Transverse colon (tissue), 4 donors: ENCODE data around the gene BANP. TPM values are rescaled to one million over a fixed set of nuclear protein-coding genes. Genes with fewer than 3 reads are reported as not detected.

Source experiments
- DNase-seq: peaks from one replicate; pipeline ENCODE4 v3.0.0-alpha.2; 2019
- H3K27ac ChIP-seq, 4 donors: fragments of 200-600 bp; sonication (generic); 2 replicates each; pipeline ENCODE4 v1.5.1; 2016 to 2018; ENCODE audit warnings: inconsistent platforms in 4 of 4
- H3K27me3 ChIP-seq: fragments of 200-600 bp; sonication (generic); 2 replicates; pipeline ENCODE4 v1.5.1; 2017; ENCODE audit warnings: inconsistent platforms
- H3K36me3 ChIP-seq, 4 donors: fragments of 200-600 bp; sonication (generic); 2 replicates each; pipeline ENCODE4 v1.5.1; 2017 to 2019; ENCODE audit warnings: inconsistent platforms in 4 of 4
- H3K4me1 ChIP-seq, 4 donors: fragments of 200-600 bp; sonication (generic); 2 replicates each; pipeline ENCODE4 v1.5.1; 2017 to 2020; ENCODE audit warnings: inconsistent platforms in 4 of 4
- H3K4me3 ChIP-seq, 4 donors: fragments of 200-600 bp; sonication (generic); 1 replicate in 1 of 4; 2 replicates in 3 of 4; pipeline versions ENCODE4 v1.5.1 to v1.6.1; 2017 to 2019; ENCODE audit warnings: inconsistent platforms in 4 of 4
- H3K9me3 ChIP-seq, 2 donors: fragments of 200-600 bp; sonication (generic); 2 replicates each; pipeline ENCODE4 v1.5.1; 2017 to 2019; ENCODE audit warnings: inconsistent platforms in 2 of 2
- CTCF ChIP-seq, 5 experiments: fragments of 200-600 bp in 3 of 5; fragments of 450-650 bp in 2 of 5; sonication (generic) in 3 of 5; IDR thresholded peaks; 1 replicate in 2 of 5; 2 replicates in 3 of 5; pipeline ENCODE4 v1.5.1; 2016 to 2017; ENCODE audit warnings: antibody characterized with exemption in 5 of 5, inconsistent platforms in 3 of 5, mild to moderate bottlenecking in 2 of 5, moderate library complexity in 1 of 5
- EP300 ChIP-seq: sonication (generic); formaldehyde crosslinking; IDR thresholded peaks from one replicate; pipeline ENCODE4 v1.6.1; 2017; ENCODE audit warnings: antibody characterized with exemption, low read depth
- POLR2A ChIP-seq: fragments of 450-650 bp; IDR thresholded peaks from one replicate; pipeline ENCODE4 v1.6.1; 2016; ENCODE audit warnings: antibody characterized with exemption, mild to moderate bottlenecking, moderate library complexity
- POLR2AphosphoS5 ChIP-seq, 3 donors: sonication (generic); formaldehyde crosslinking; IDR thresholded peaks; one replicate each; pipeline ENCODE4 v1.6.1; 2016; ENCODE audit warnings: antibody characterized with exemption in 3 of 3
- WGBS, 2 donors: methylation state at CpG; one replicate each; pipeline ENCODE4 v1.1.5; 2018; ENCODE audit warnings: low coverage in 1 of 2; 5-methylcytosine and 5-hydroxymethylcytosine counted together
- in situ Hi-C, 4 donors: fragments of 200-750 bp; cut with MboI; loops; one replicate each; pipeline versions ENCODE4 v1.15.0 to v1.15.1; 2017; ENCODE audit warnings: low sequenced_read_pairs in 3 of 4, low pct_ligation_motif_present in 1 of 4, low pct_unique_long_range_greater_than_20kb in 1 of 4
- intact Hi-C: fragments of 100-400 bp; cut with DNase I; formaldehyde crosslinking; loops from one replicate; pipeline ENCODE4 v1.15.1; 2023; ENCODE audit warnings: low total_unique reads
- total RNA-seq, 4 donors: library from RNA; depleted of rRNA; stranded (reverse); fragments of >200 nt; gene quantifications; one replicate each; pipeline ENCODE4 v1.1.0, GENCODE V29; 2016

BANP gene
- total RNA-seq, 4 donors from 2014 or later: 15.3 to 25.1 (median 18.7) TPM

- Histone ChIP-seq H3K4me1 (peaks cover 0 to 5% (median 1%) of the 10 kb centered on the region in 4 donors), H3K9me3 (no peaks in the 10 kb centered on the region), H3K27ac (peak overlapping the region in 1 of 4 donors; percentile 46), H3K4me3 (no peak overlapping the region), H3K27me3 (no peaks in the 10 kb centered on the region), H3K36me3 (peaks cover 0 to 9% (median 0%) of the 10 kb centered on the region in 4 donors)
- DNase-seq: no peak
- no peak for TF ChIP-seq EP300
- TF ChIP-seq POLR2AphosphoS5 (IDR thresholded peaks at IDR 0.05): no peak
- no peak for TF ChIP-seq CTCF (IDR thresholded peaks at IDR 0.05)
- no peak for TF ChIP-seq POLR2A
- intact Hi-C loops: no loop called here
- 93 to 95% methylated on average over 3 to 40 of the region's 40 CpGs for WGBS, 2 donors
- in situ Hi-C loops: no loop called here
Measured at GRCh38 chr16:88067530-88068411, 116.5 kb downstream of the BANP start.

- no peak for DNase-seq
- Histone ChIP-seq H3K4me3 (no peak overlapping the region), H3K4me1 (no peaks in the 10 kb centered on the region), H3K9me3 (no peaks in the 10 kb centered on the region), H3K27me3 (no peaks in the 10 kb centered on the region), H3K36me3 (peaks cover 0 to 17% (median 0%) of the 10 kb centered on the region in 4 donors), H3K27ac (peak overlapping the region in 1 of 4 donors; percentile 46)
- TF ChIP-seq CTCF (IDR thresholded peaks at IDR 0.05) (no peak), POLR2A (no peak), EP300 (no peak), POLR2AphosphoS5 (IDR thresholded peaks at IDR 0.05) (no peak)
- intact Hi-C loops: no loop called here
- 83% methylated on average over 27 of the region's 27 CpGs; no CpG with 5 or more reads in 1 of the 2 donors for WGBS, 2 donors
- in situ Hi-C loops: no loop called here
Measured at GRCh38 chr16:88068476-88069396, 117.5 kb downstream of the BANP start.

- peak; percentile 83 for DNase-seq
- Histone ChIP-seq H3K27ac (peak overlapping the region in 1 of 4 donors; percentile 61), H3K4me3 (no peak overlapping the region), H3K9me3 (no peaks in the 10 kb centered on the region), H3K4me1 (no peaks in the 10 kb centered on the region), H3K27me3 (no peaks in the 10 kb centered on the region), H3K36me3 (peaks cover 0 to 17% (median 0%) of the 10 kb centered on the region in 4 donors)
- in situ Hi-C loops: no loop called here
- intact Hi-C loops: no loop called here
- WGBS, 2 donors: 75 to 79% methylated on average over 17 to 25 of the region's 25 CpGs
- TF ChIP-seq EP300 (no peak), POLR2AphosphoS5 (IDR thresholded peaks at IDR 0.05) (peak in 2 of 3 donors; percentile 15 to 52)
Measured at GRCh38 chr16:88069397-88070168, 118.3 kb downstream of the BANP start.

- WGBS, 2 donors: 91% methylated on average over 12 of the region's 12 CpGs; no CpG with 5 or more reads in 1 of the 2 donors
- Histone ChIP-seq H3K4me3 (no peak overlapping the region), H3K4me1 (no peaks in the 10 kb centered on the region), H3K9me3 (no peaks in the 10 kb centered on the region), H3K36me3 (peaks cover 0 to 17% (median 0%) of the 10 kb centered on the region in 4 donors), H3K27ac (peak overlapping the region in 1 of 4 donors; percentile 61), H3K27me3 (no peaks in the 10 kb centered on the region)
- DNase-seq: no peak
- in situ Hi-C loops: no loop called here
- TF ChIP-seq POLR2AphosphoS5 (IDR thresholded peaks at IDR 0.05) (no peak), EP300 (no peak), CTCF (IDR thresholded peaks at IDR 0.05) (no peak), POLR2A (no peak)
- intact Hi-C loops: no loop called here
Measured at GRCh38 chr16:88070341-88070740, 119.1 kb downstream of the BANP start.
